ENCODE data around the gene SERPINB6. TPM values are rescaled to one million over a fixed set of nuclear protein-coding genes. Genes with fewer than 3 reads are reported as not detected.

SERPINB6 gene
- total RNA-seq, 1 donor from 2014 or later: 120 TPM

DNA sequence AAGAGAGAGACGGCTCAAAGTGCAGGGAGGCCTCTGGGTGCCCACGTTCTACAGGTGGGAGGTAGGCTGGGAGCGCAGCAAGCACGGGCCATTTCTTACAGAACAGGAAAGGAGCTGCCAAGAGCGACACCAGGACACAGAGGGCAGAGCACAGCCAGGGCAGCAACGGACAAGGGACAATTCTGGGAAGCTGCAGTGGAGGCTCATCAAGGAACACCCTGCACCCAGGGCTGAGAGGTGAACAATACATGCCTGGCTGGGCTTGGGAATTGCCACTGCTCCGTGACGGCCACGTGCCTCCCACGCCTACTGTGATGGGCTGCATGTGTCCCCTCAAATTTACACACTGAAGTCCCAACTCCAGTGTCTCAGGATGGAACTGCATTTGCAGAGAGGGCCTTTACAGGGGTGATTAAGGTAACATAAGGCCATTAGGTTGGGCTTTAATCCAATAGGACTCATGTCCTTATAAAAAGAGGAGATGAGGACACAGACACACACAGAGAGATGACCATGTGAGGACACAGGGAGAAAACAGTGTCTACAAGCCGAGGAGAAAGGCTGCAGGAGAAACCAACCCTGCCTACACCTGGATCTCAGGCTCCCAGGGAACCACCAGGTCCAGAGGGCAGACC lies 13.6 kb downstream of the SERPINB6 start:
- TF ChIP-seq, protein P1, sequence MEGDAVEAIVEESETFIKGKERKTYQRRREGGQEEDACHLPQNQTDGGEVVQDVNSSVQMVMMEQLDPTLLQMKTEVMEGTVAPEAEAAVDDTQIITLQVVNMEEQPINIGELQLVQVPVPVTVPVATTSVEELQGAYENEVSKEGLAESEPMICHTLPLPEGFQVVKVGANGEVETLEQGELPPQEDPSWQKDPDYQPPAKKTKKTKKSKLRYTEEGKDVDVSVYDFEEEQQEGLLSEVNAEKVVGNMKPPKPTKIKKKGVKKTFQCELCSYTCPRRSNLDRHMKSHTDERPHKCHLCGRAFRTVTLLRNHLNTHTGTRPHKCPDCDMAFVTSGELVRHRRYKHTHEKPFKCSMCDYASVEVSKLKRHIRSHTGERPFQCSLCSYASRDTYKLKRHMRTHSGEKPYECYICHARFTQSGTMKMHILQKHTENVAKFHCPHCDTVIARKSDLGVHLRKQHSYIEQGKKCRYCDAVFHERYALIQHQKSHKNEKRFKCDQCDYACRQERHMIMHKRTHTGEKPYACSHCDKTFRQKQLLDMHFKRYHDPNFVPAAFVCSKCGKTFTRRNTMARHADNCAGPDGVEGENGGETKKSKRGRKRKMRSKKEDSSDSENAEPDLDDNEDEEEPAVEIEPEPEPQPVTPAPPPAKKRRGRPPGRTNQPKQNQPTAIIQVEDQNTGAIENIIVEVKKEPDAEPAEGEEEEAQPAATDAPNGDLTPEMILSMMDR (conservative IDR thresholded peaks at IDR 0.05; ENCODE audit: low read depth, low read length): no peak
- H3K4me3 ChIP-seq (ENCODE audit: low read depth, low read length): no peak overlapping the region
- no peak for DNase-seq (ENCODE audit: low read depth)

DNA sequence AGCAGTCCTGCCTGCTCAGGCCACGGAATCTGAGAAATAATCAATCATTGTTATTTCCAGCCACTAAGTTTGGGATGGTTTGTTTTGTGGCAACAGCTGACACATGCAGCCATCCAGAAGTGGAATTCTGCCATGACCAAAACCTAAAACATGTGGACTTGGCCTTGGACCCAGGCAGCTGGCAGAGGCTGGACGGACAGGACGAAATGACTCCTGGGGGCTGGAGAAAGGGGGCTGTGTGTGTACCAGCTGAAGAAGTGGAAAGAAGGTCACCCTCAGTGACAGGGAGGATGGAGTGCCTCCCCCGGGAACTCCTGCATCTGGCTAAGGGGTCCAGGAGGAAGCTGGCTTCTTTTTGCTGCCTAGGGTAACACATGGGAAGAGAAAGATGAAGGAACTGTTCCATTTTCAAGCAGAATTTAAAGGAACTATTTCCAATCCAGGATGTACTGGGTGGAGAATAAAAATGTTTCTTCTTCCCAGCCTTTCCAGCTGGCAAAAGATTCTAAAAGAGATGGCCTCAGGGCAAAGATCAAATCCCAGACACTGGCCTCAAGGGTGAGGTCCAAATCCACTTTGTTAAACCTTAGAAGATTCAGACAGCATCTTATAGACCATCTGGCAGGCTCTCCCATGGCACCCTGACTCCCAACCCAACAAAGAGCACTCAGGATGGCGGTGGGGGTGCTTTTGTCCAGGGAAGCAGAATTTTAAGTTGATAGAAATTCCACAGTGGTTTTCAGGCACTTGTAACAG lies 14.3 kb downstream of the SERPINB6 start:
- no peak overlapping the region for H3K4me3 ChIP-seq (ENCODE audit: low read depth, low read length)
- DNase-seq (ENCODE audit: low read depth): no peak
- TF ChIP-seq, protein P1 (conservative IDR thresholded peaks at IDR 0.05; ENCODE audit: low read depth, low read length): no peak

DNA sequence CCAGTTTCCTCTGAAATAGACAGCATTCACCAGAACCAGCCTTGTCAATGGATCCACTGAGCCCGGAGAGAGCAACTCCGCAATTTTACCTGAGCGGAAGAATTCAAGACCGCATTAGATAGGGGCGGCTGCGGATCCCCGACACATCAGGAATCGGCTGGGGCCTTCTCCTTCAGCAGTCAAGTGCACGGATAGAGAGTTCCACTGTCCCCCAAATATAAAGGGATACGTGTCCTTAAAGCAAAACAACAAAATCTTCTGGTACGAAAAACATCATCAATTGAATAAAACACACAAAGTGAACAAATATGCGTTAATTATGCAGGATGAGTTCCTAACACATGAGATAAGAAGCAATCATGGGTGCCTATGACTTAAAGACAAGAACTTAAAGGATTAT lies 18.3 kb downstream of the SERPINB6 start:
- no peak overlapping the region for H3K4me3 ChIP-seq (ENCODE audit: low read depth, low read length)
- no peak for DNase-seq (ENCODE audit: low read depth)
- TF ChIP-seq, protein P1 (conservative IDR thresholded peaks at IDR 0.05; ENCODE audit: low read depth, low read length): no peak

DNA sequence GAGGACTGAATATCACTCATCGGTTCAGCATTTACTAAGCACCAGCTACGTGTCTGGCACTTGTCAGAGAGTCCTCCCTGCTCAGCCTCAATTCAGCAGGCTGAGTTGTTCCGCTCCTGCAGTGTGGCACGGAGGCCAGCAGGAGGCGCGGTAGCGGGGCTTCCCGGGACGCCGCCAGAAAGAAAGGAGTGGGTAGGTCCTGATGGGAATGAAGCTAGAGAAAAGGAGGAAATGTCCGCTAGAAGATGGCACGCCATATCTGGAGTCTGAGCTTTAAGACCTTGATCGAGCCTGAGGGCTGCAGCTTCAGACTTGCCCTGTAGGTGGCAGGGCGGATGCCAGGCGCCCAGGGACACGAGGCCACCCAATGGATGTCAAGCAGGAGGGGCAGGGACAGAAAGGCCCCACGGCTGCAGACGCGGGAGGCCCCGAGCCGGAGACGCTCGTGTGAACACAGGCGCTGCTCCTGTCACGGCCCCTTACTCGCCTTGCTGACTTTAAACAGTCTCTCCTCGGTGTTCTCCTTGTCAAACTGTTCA lies 18.7 kb downstream of the SERPINB6 start:
- DNase-seq (ENCODE audit: low read depth): no peak
- TF ChIP-seq, protein P1 (conservative IDR thresholded peaks at IDR 0.05; ENCODE audit: low read depth, low read length): peak; percentile 100
- H3K4me3 ChIP-seq (ENCODE audit: low read depth, low read length): no peak overlapping the region

DNA sequence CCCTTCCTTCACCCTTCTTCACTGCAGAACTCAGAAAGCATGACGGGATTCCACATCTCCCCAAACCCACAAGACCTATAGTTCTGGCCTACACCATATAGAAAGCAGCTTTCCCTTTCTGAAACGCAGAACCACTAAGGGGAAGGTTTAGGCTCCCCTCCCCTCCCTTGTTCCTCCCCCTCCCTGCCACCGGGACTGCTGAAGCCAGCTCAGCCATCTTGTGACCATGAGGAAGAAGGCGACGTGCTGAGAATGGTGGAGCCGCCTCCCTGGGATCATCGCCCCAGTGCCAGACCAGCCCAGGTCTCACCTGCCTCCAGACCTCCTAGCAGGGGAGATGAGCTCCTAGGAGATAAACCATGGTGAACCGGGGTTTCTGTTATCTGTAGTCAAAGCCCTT lies 19.6 kb downstream of the SERPINB6 start:
- TF ChIP-seq, protein P1 (conservative IDR thresholded peaks at IDR 0.05; ENCODE audit: low read depth, low read length): no peak
- H3K4me3 ChIP-seq (ENCODE audit: low read depth, low read length): no peak overlapping the region
- DNase-seq (ENCODE audit: low read depth): no peak

DNA sequence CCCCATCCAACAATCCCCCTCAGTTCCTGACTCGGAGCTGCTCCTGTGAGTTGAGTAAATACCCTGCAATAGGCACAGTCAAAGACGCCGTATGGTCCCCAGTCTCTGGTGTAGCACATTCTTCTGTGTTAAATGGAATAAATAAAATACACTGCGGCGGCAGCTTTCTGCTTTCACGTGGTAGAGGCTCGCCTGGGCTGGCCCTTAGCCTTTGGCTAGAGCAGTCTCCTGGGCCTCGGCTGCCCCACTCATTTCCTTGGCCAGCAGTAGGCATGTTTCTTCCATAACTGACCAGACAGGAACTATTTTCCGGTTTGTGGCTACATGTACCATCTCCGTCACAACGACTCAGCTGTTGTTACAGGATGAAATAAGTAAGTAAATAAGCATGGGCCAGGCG lies 20.7 kb downstream of the SERPINB6 start:
- TF ChIP-seq, protein P1 (conservative IDR thresholded peaks at IDR 0.05; ENCODE audit: low read depth, low read length): no peak
- no peak for DNase-seq (ENCODE audit: low read depth)
- H3K4me3 ChIP-seq (ENCODE audit: low read depth, low read length): no peak overlapping the region

All from epithelial cell of proximal tubule (primary cell).